Dendritic cell treated with granulocyte-macrophage colony-stimulating factor and Interleukin-4, amounts not matched to agents 40 ng/mL and 50 ng/mL, for 4 days (primary cell): ENCODE measurements around the gene HNRNPA2B1.

Experiments used
- H3K27ac Mint-ChIP-seq: one replicate; pipeline ENCODE4 v1.8.0; 2022; ENCODE audit warnings: mild to moderate bottlenecking, mixed read lengths
- H3K27me3 Mint-ChIP-seq: one replicate; pipeline ENCODE4 v1.8.0; 2022; ENCODE audit warnings: mild to moderate bottlenecking, mixed read lengths
- H3K36me3 Mint-ChIP-seq: one replicate; pipeline ENCODE4 v1.8.0; 2022; ENCODE audit warnings: low read depth, mixed read lengths
- H3K4me1 Mint-ChIP-seq: one replicate; pipeline ENCODE4 v1.8.0; 2022; ENCODE audit warnings: low read depth, mixed read lengths
- H3K4me3 Mint-ChIP-seq: one replicate; pipeline ENCODE4 v1.8.0; 2022; ENCODE audit warnings: mild to moderate bottlenecking, moderate library complexity, mixed read lengths
- H3K9me3 Mint-ChIP-seq: one replicate; pipeline ENCODE4 v1.8.0; 2022; ENCODE audit warnings: mixed read lengths
- intact Hi-C: fragments of 100-400 bp; cut with micrococcal nuclease; formaldehyde crosslinking; loops from one replicate; pipeline ENCODE4 v1.15.0; 2022

Gene HNRNPA2B1

DNA sequence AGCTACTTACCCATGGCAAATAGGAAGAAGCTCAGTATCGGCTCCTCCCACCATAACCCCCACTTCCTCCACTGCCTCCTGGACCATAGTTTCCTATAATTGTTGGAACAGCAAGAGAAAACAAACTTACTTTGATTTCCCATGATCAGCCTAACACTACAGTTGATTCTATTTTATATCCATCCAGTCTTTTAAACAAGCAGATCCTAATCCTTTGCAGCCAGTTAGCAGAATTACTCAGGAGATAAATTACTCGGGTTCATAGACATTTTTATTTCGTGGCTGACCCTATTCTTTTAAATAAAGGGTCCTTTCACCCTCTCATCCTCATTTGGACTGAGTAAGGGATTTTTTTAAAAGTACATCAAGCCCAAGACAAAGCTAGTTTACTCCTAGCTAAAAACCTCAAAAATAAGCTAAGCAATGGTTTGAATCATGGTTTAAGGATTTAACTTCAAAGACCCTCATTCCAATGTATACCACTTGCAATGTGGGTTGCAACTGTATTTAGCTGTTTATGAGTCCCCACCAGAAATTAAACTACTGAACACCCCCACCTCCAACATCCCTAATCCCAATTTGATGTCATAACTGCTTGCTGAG, 8.0 kb downstream of the HNRNPA2B1 start:
- H3K4me3 Mint-ChIP-seq, result no peak overlapping the region
- peak overlapping the region; percentile 63 for H3K27ac Mint-ChIP-seq
- intact Hi-C loops, result no loop called here
- H3K9me3 Mint-ChIP-seq, result no peaks in the 10 kb centered on the region
- H3K36me3 Mint-ChIP-seq, result peaks cover 100% of the 10 kb centered on the region
- peaks cover 56% of the 10 kb centered on the region for H3K4me1 Mint-ChIP-seq
- no peaks in the 10 kb centered on the region for H3K27me3 Mint-ChIP-seq

DNA sequence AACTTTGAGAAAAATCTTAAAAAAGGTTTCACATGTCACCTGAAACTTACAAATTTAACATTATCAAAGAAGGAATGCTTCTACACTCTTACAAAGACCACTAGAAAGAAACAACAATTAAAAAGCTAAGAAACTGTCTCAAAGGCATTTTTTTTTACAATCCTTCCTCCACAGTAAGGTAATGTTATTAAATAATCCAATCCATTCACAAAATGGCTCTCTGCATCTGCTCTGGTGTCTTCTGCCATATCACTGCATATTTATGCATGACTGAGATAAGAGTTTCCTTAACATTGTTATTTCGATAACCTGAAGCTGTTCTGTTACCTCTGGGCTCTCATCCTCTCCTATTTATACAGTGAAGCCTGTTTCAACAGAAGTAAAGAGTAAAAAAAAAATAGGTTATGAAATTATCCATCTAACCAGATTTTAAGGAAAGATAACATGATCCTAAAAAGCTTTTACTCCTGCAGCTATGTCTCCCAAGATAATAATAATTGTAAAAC, 8.5 kb downstream of the HNRNPA2B1 start:
- peaks cover 52% of the 10 kb centered on the region for H3K4me1 Mint-ChIP-seq
- no peaks in the 10 kb centered on the region for H3K9me3 Mint-ChIP-seq
- no peaks in the 10 kb centered on the region for H3K27me3 Mint-ChIP-seq
- intact Hi-C loops, result no loop called here
- H3K4me3 Mint-ChIP-seq, result no peak overlapping the region
- H3K27ac Mint-ChIP-seq, result no peak overlapping the region
- peaks cover 100% of the 10 kb centered on the region for H3K36me3 Mint-ChIP-seq

- H3K27ac Mint-ChIP-seq, result no peak overlapping the region
- intact Hi-C loops, result no loop called here
- peaks cover 45% of the 10 kb centered on the region for H3K4me1 Mint-ChIP-seq
- no peak overlapping the region for H3K4me3 Mint-ChIP-seq
- H3K36me3 Mint-ChIP-seq, result peaks cover 99% of the 10 kb centered on the region
- no peaks in the 10 kb centered on the region for H3K9me3 Mint-ChIP-seq
- H3K27me3 Mint-ChIP-seq, result no peaks in the 10 kb centered on the region
These were observed 9.1 kb downstream of the HNRNPA2B1 start for GRCh38 chr7:26191233-26191973.

DNA sequence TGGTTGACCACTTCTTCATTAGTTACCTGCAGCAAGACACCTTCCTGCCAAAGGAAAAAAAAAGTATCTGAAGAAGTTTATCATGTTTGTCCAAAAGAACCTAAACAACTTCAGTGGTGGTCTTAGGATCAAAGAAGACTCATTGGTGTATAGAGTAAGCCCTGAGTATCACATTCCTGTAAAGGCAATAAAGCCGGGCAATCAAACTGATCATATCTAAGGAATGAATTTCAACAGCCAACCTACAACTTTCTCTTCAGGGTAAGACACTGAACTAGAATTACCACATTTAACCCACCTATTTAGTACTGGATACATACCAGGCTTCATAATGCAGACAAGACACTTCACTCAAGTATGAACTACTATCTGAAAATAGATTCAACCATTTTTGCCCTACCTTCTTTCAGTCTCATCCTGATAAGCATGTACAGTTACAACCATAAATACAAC, 10.1 kb downstream of the HNRNPA2B1 start:
- H3K4me3 Mint-ChIP-seq, result no peak overlapping the region

GRCh38 chr7:26189697-26190096, 10.8 kb downstream of the HNRNPA2B1 start:
- H3K9me3 Mint-ChIP-seq, result no peaks in the 10 kb centered on the region
- intact Hi-C loops, result loop anchor here (5.0 kb wide), 1 partner anchor 37 kb away; the partner anchor contains the start of gene NFE2L3

More for the DNA sequence above, 10.1 kb downstream of the HNRNPA2B1 start:
- Mint-ChIP-seq H3K27me3 (no peaks in the 10 kb centered on the region), H3K36me3 (peaks cover 98% of the 10 kb centered on the region), H3K9me3 (no peaks in the 10 kb centered on the region), H3K4me1 (peaks cover 37% of the 10 kb centered on the region), H3K27ac (no peak overlapping the region)
- intact Hi-C loops, result no loop called here

DNA sequence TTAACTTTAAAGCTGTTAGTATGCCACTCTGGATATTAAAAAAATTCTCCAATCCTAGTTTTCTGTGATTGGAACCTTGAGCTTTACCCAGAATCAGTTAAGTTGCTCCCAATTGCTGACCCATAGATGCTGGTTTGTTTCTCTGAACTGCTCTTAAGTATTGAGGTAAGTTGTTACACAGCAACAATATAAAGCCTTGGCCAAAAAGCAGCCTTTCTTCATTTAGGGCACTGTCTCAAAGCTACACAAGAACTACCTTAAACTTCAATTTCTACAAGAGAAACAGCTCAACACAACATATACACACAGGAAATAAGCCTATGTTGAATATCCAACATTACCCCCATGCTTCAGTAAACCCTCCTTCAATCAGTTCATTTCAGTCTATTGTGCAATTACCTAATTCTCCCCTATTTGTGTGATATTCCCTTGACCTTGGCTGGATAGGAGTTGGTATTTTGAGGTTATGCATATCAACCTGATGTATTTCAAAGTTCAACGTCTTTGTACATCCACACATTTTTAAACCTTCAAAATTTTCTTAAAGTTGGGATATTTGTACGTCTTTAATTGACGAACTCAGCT, 11.5 kb downstream of the HNRNPA2B1 start:
- Mint-ChIP-seq H3K27me3 (no peaks in the 10 kb centered on the region), H3K4me1 (peaks cover 28% of the 10 kb centered on the region), H3K4me3 (no peak overlapping the region), H3K9me3 (no peaks in the 10 kb centered on the region), H3K36me3 (peaks cover 98% of the 10 kb centered on the region), H3K27ac (no peak overlapping the region)
- intact Hi-C loops, result loop anchor here (5.0 kb wide), 1 partner anchor 37 kb away; the partner anchor contains the start of gene NFE2L3

More at GRCh38 chr7:26189697-26190096, 10.8 kb downstream of the HNRNPA2B1 start:
- peaks cover 98% of the 10 kb centered on the region for H3K36me3 Mint-ChIP-seq
- no peaks in the 10 kb centered on the region for H3K27me3 Mint-ChIP-seq
- H3K4me3 Mint-ChIP-seq, result no peak overlapping the region
- peaks cover 35% of the 10 kb centered on the region for H3K4me1 Mint-ChIP-seq
- H3K27ac Mint-ChIP-seq, result no peak overlapping the region

DNA sequence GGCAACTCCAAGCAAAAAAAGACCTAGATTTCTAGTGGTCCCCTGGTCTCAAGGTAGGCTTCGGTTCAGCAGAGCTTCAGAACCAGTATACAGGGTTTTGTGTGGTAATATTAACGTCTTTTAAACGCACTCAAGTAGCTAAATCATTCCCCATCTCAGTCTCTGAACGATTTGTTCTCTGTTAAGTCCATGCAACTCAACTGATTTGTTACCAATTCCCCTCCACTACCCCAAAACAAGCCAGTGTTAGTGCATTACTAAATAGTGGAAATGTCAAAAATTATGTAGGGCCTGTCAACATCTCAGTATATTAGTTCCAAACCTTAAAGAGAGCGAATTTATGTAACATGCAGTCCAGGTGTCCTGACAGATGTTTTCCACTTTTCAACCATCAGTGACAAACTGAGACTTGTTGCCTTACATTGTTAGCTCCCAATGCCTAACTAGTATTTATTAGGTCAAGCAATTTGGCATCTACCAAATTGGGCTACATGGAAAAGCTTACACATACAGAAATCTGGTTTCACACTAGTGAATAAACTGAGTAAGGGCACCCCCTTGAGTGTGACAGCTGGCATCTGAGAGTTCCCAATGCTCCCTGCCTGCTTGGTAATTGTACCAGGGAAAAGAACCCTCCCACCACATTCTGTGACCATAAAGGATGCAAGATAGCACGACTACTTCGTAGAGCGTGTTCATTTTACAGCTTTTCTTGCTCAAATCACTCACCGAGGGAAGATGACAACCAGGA, 12.2 kb downstream of the HNRNPA2B1 start:
- no peak overlapping the region for H3K4me3 Mint-ChIP-seq
- H3K4me1 Mint-ChIP-seq, result peaks cover 22% of the 10 kb centered on the region
- intact Hi-C loops, result loop anchor here (5.0 kb wide), 1 partner anchor 36 kb away; the partner anchor contains the start of gene NFE2L3
- H3K9me3 Mint-ChIP-seq, result no peaks in the 10 kb centered on the region
- H3K36me3 Mint-ChIP-seq, result peaks cover 93% of the 10 kb centered on the region
- no peaks in the 10 kb centered on the region for H3K27me3 Mint-ChIP-seq
- H3K27ac Mint-ChIP-seq, result no peak overlapping the region

DNA sequence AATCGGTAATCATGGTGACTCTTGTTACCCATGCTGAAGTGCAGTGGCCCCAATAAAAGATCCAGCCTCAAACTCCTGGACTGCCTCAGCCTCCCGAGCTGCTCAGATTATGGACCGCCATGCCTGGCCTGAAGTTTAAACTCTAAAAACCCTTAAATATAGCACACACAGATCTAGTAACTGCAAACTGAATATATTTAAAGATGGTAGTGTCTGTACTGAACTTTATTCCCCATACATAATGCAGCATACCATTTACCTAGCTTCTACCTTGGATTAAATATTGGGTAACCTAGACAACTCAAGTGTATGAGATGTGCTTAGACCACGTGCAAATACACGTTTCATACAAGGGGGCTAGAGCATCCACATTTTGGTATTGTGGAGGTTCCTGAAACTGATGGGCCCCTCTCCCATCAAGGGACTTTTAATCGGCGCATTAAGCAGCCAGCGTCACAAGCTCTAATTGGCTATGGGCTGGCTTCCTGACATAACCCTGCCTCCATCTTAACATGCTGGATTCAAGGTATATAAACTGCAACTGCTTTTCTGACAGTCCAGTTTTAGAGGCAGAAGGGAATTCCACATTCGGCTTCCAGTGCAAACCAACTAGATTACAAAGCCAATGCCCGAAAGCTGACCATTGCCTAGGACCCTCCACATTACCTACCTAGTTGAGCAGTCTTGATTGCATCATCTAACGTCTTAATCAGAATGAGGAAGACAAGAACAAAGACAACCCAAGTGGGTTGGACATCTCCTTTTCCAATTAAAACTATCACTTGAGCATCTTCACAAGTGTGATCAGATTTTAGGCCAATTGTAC, 13.0 kb downstream of the HNRNPA2B1 start:
- H3K27ac Mint-ChIP-seq, result no peak overlapping the region
- H3K4me1 Mint-ChIP-seq, result peaks cover 14% of the 10 kb centered on the region
- H3K27me3 Mint-ChIP-seq, result no peaks in the 10 kb centered on the region
- intact Hi-C loops, result loop anchor here (5.0 kb wide), 1 partner anchor 35 kb away; the partner anchor contains the start of gene NFE2L3
- no peaks in the 10 kb centered on the region for H3K9me3 Mint-ChIP-seq
- H3K36me3 Mint-ChIP-seq, result peaks cover 85% of the 10 kb centered on the region
- H3K4me3 Mint-ChIP-seq, result no peak overlapping the region

GRCh38 chr7:26186364-26187311, 13.9 kb downstream of the HNRNPA2B1 start:
- Mint-ChIP-seq H3K9me3 (no peaks in the 10 kb centered on the region), H3K4me3 (no peak overlapping the region), H3K27me3 (no peaks in the 10 kb centered on the region), H3K4me1 (peaks cover 9% of the 10 kb centered on the region), H3K36me3 (peaks cover 75% of the 10 kb centered on the region), H3K27ac (no peak overlapping the region)
- intact Hi-C loops, result loop anchor here (5.0 kb wide), 1 partner anchor 34 kb away; the partner anchor contains the start of gene NFE2L3

DNA sequence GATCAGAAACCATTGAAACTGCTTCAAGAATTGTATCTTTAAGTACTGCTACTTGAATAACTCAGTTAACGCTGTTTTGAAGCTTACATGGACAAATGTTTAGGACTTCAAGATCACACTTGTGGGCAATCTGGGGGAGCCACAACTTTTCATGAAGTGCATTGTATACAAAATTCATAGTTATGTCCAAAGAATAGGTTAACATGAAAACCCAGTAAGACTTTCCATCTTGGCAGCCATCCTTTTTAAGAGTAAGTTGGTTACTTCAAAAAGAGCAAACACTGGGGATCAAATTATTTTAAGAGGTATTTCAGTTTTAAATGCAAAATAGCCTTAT, 14.7 kb downstream of the HNRNPA2B1 start:
- peaks cover 67% of the 10 kb centered on the region for H3K36me3 Mint-ChIP-seq
- H3K4me1 Mint-ChIP-seq, result peaks cover 12% of the 10 kb centered on the region
- H3K9me3 Mint-ChIP-seq, result no peaks in the 10 kb centered on the region
- H3K27me3 Mint-ChIP-seq, result no peaks in the 10 kb centered on the region
- intact Hi-C loops, result loop anchor here (5.0 kb wide), 1 partner anchor 34 kb away; the partner anchor contains the start of gene NFE2L3
- no peak overlapping the region for H3K4me3 Mint-ChIP-seq
- no peak overlapping the region for H3K27ac Mint-ChIP-seq

GRCh38 chr7:26185131-26185843, 15.3 kb downstream of the HNRNPA2B1 start:
- no peak overlapping the region for H3K27ac Mint-ChIP-seq
- intact Hi-C loops, result loop anchor here (5.0 kb wide), 1 partner anchor 33 kb away; the partner anchor contains the start of gene NFE2L3
- no peak overlapping the region for H3K4me3 Mint-ChIP-seq
- H3K36me3 Mint-ChIP-seq, result peaks cover 62% of the 10 kb centered on the region
- peaks cover 14% of the 10 kb centered on the region for H3K4me1 Mint-ChIP-seq
- H3K27me3 Mint-ChIP-seq, result no peaks in the 10 kb centered on the region
- H3K9me3 Mint-ChIP-seq, result no peaks in the 10 kb centered on the region
